H1 (cell line): ENCODE results near the gene SLC25A53. TPM values are rescaled to one million over a fixed set of nuclear protein-coding genes. Genes with fewer than 3 reads are reported as not detected.

ENCODE experiments used
- CTCF ChIA-PET: fragments of 300-600 bp; sonication (Branson Sonifier 250); formaldehyde crosslinking; loops from one replicate; lab custom pipeline; 2021; ENCODE audit not compliant: partially characterized antibody; lab: Charles Lee
- POLR2A ChIA-PET: fragments of 300-600 bp; sonication (Branson Sonifier 250); formaldehyde crosslinking; loops from one replicate; lab custom pipeline; 2021; ENCODE audit warnings: inconsistent platforms; ENCODE audit not compliant: partially characterized antibody; lab: Charles Lee
- DNase-seq, 2 experiments: peaks; one replicate each; pipeline versions ENCODE4 v3.0.0 to v3.0.0-alpha.2; 2010 to 2022; ENCODE audit warnings: low spot score in 2 of 2, low read depth in 1 of 2, mixed read lengths in 1 of 2
- FAIRE-seq: peaks from 2 replicates; lab custom pipeline; 2011; peaks lifted over from hg19 to GRCh38; lab: Jason Lieb, UNC
- H2AFZ ChIP-seq: 2 replicates; pipeline ENCODE4 v1.8.1; 2012; ENCODE audit warnings: low read length, inconsistent platforms
- H2AK5ac ChIP-seq: 2 replicates; pipeline ENCODE4 v1.6.1; 2013; ENCODE audit warnings: low read depth, low read length
- H2BK120ac ChIP-seq: replicated peaks from 2 replicates; pipeline ENCODE3; 2013; ENCODE audit warnings: low read depth, low read length, inconsistent platforms
- H2BK12ac ChIP-seq: 2 replicates; pipeline ENCODE4 v1.6.1; 2013; ENCODE audit warnings: low read depth, low read length
- H2BK15ac ChIP-seq: 2 replicates; pipeline ENCODE4 v1.6.1; 2013; ENCODE audit warnings: low read length
- H2BK20ac ChIP-seq: 2 replicates; pipeline ENCODE4 v1.6.1; 2013; ENCODE audit warnings: low read length
- H2BK5ac ChIP-seq: 2 replicates; pipeline ENCODE4 v1.6.1; 2013; ENCODE audit warnings: low read depth, low read length
- H3K14ac ChIP-seq: 2 replicates; pipeline ENCODE4 v1.6.1; 2013; ENCODE audit warnings: inconsistent platforms; ENCODE audit not compliant: insufficient read length
- H3K18ac ChIP-seq: 2 replicates; pipeline ENCODE4 v1.6.1; 2013; ENCODE audit warnings: low read length; ENCODE audit errors: extremely low read depth
- H3K23ac ChIP-seq: 2 replicates; pipeline ENCODE4 v1.6.1; 2013; ENCODE audit warnings: inconsistent platforms; ENCODE audit not compliant: insufficient read length
- H3K23me2 ChIP-seq: 2 replicates; pipeline ENCODE4 v1.6.1; 2013; ENCODE audit warnings: low read depth, low read length
- H3K27ac ChIP-seq: 2 replicates; pipeline ENCODE4 v1.6.1; 2011; ENCODE audit warnings: low read depth, low read length, inconsistent platforms
- H3K27me3 ChIP-seq, 4 experiments: replicated peaks in 1 of 4; 1 replicate in 1 of 4; 2 replicates in 3 of 4; pipeline versions ENCODE4 v1.6.1 to v1.8.1; 2011 to 2013; ENCODE audit warnings: low read length in 3 of 4, mild to moderate bottlenecking in 3 of 4, inconsistent platforms in 2 of 4, mixed read lengths in 2 of 4, moderate library complexity in 1 of 4; ENCODE audit not compliant: control insufficient read depth in 3 of 4, insufficient read depth in 3 of 4; ENCODE audit errors: extremely low read depth in 1 of 4
- H3K36me3 ChIP-seq, 4 experiments: 2 replicates each; pipeline versions ENCODE4 v1.6.1 to v1.8.1; 2011 to 2013; ENCODE audit warnings: mild to moderate bottlenecking in 4 of 4, low read length in 3 of 4, moderate library complexity in 2 of 4, control low read depth in 1 of 4, inconsistent platforms in 1 of 4; ENCODE audit not compliant: insufficient read depth in 4 of 4, control insufficient read depth in 2 of 4
- H3K4ac ChIP-seq: replicated peaks from 2 replicates; pipeline ENCODE3; 2013; ENCODE audit warnings: low read length, low read depth, mixed read lengths, inconsistent platforms; ENCODE audit not compliant: insufficient read length
- H3K4me1 ChIP-seq, 4 experiments: replicated peaks in 1 of 4; 1 replicate in 1 of 4; 2 replicates in 3 of 4; pipeline versions ENCODE4 v1.6.1 to v1.8.1; 2011 to 2013; ENCODE audit warnings: low read length in 3 of 4, inconsistent platforms in 2 of 4, mixed read lengths in 1 of 4; ENCODE audit not compliant: insufficient read depth in 4 of 4, control insufficient read depth in 3 of 4
- H3K4me2 ChIP-seq, 2 experiments: 2 replicates each; pipeline versions ENCODE4 v1.6.1 to v1.8.1; 2011 to 2013; ENCODE audit warnings: low read depth in 2 of 2, low read length in 2 of 2, control low read depth in 1 of 2, inconsistent platforms in 1 of 2, mild to moderate bottlenecking in 1 of 2; ENCODE audit not compliant: insufficient read depth in 1 of 2
- H3K4me3 ChIP-seq, 4 experiments: fragments of 200-600, 300-600 bp in 1 of 4; sonication (generic), shearing (Covaris generic), sonication (Bioruptor Twin) in 1 of 4; 2 replicates each; pipeline versions ENCODE4 v1.5.1 to v1.8.1; 2011 to 2016; ENCODE audit warnings: low read length in 4 of 4, low read depth in 3 of 4, control low read depth in 2 of 4, inconsistent platforms in 2 of 4, mild to moderate bottlenecking in 2 of 4, mixed read lengths in 1 of 4, moderate library complexity in 1 of 4; ENCODE audit not compliant: insufficient read depth in 2 of 4; ENCODE audit errors: extremely low read depth in 1 of 4
- H3K56ac ChIP-seq: replicated peaks from 2 replicates; pipeline ENCODE3; 2013; ENCODE audit warnings: low read depth, mild to moderate bottlenecking, mixed read lengths, low read length, inconsistent platforms; ENCODE audit not compliant: insufficient read length
- H3K79me1 ChIP-seq: 2 replicates; pipeline ENCODE4 v1.6.1; 2013; ENCODE audit warnings: low read depth, low read length, control low read depth
- H3K79me2 ChIP-seq, 2 experiments: 2 replicates each; pipeline versions ENCODE4 v1.6.1 to v1.8.1; 2012 to 2013; ENCODE audit warnings: low read length in 2 of 2, mild to moderate bottlenecking in 2 of 2, inconsistent platforms in 1 of 2; ENCODE audit not compliant: insufficient read depth in 2 of 2, control insufficient read depth in 1 of 2
- H3K9ac ChIP-seq, 4 experiments: replicated peaks in 1 of 4; 1 replicate in 1 of 4; 2 replicates in 3 of 4; pipeline versions ENCODE4 v1.6.1 to v1.8.1; 2011 to 2013; ENCODE audit warnings: low read depth in 3 of 4, low read length in 3 of 4, control low read depth in 2 of 4, mild to moderate bottlenecking in 2 of 4, moderate library complexity in 2 of 4, inconsistent platforms in 1 of 4; ENCODE audit errors: extremely low read depth in 1 of 4
- H3K9me3 ChIP-seq, 2 experiments: 2 replicates each; pipeline versions ENCODE4 v1.6.1 to v1.8.1; 2012 to 2013; ENCODE audit warnings: mild to moderate bottlenecking in 2 of 2, moderate library complexity in 2 of 2, control low read depth in 1 of 2, inconsistent platforms in 1 of 2, low read depth in 1 of 2, low read length in 1 of 2, mixed read lengths in 1 of 2; ENCODE audit not compliant: insufficient read depth in 2 of 2
- H4K20me1 ChIP-seq, 2 experiments: replicated peaks in 1 of 2; 2 replicates each; pipeline versions ENCODE3 to v1.8.1; 2011 to 2013; ENCODE audit warnings: inconsistent platforms in 2 of 2, low read length in 2 of 2, mild to moderate bottlenecking in 1 of 2; ENCODE audit not compliant: insufficient read depth in 2 of 2, control insufficient read depth in 1 of 2
- H4K5ac ChIP-seq: 2 replicates; pipeline ENCODE4 v1.6.1; 2013; ENCODE audit warnings: low read length, low read depth, mixed read lengths, inconsistent platforms; ENCODE audit not compliant: insufficient read length
- H4K8ac ChIP-seq: 2 replicates; pipeline ENCODE4 v1.8.0; 2013; ENCODE audit warnings: mild to moderate bottlenecking, moderate library complexity, low read length, inconsistent platforms; ENCODE audit not compliant: insufficient read depth; ENCODE audit errors: extremely low read depth
- H4K91ac ChIP-seq: replicated peaks from 2 replicates; pipeline ENCODE3; 2013; ENCODE audit warnings: low read length, mixed read lengths, inconsistent platforms; ENCODE audit not compliant: insufficient read length
- CREB1 ChIP-seq: IDR thresholded peaks from 2 replicates; pipeline ENCODE4 v1.6.1; 2012; ENCODE audit warnings: inconsistent platforms
- CTBP2 ChIP-seq: IDR thresholded peaks from 2 replicates; pipeline ENCODE4 v1.7.0; 2011; ENCODE audit warnings: borderline replicate concordance, mild to moderate bottlenecking, moderate library complexity, mixed read lengths, low read length; ENCODE audit not compliant: insufficient read depth, insufficient read length
- GABPA ChIP-seq: IDR thresholded peaks from 2 replicates; pipeline ENCODE4 v1.6.1; 2011; ENCODE audit warnings: mild to moderate bottlenecking, low read length, moderate library complexity, borderline replicate concordance; ENCODE audit not compliant: insufficient read depth
- HDAC6 ChIP-seq: IDR thresholded peaks from one replicate; pipeline ENCODE4 v1.7.1; 2012; ENCODE audit warnings: low read depth, mild to moderate bottlenecking, inconsistent platforms, low read length, moderate library complexity
- JUN ChIP-seq: IDR thresholded peaks from 2 replicates; pipeline ENCODE4 v1.6.1; 2011; ENCODE audit warnings: low read depth, mild to moderate bottlenecking, improper control_type of control experiment, low read length
- KDM4A ChIP-seq: IDR thresholded peaks from one replicate; pipeline ENCODE4 v1.7.1; 2012; ENCODE audit warnings: low read depth, mild to moderate bottlenecking, moderate library complexity, low read length, inconsistent platforms; ENCODE audit not compliant: severe bottlenecking
- PHF8 ChIP-seq: fragments of 200-600 bp; sonication (generic); conservative IDR thresholded peaks from 2 replicates; pipeline ENCODE4 v1.7.1; 2012; ENCODE audit warnings: low read depth, mild to moderate bottlenecking, inconsistent platforms, low read length, moderate library complexity
- POLR2A ChIP-seq, 2 experiments: IDR thresholded peaks; 1 replicate in 1 of 2; 2 replicates in 1 of 2; pipeline ENCODE4 v1.6.1; 2011; ENCODE audit warnings: low read depth in 2 of 2, low read length in 2 of 2, mild to moderate bottlenecking in 2 of 2; ENCODE audit errors: control extremely low read depth in 1 of 2
- POLR2AphosphoS5 ChIP-seq: IDR thresholded peaks from 2 replicates; pipeline ENCODE4 v1.6.1; 2011; ENCODE audit warnings: low read depth, low read length
- SIRT6 ChIP-seq: IDR thresholded peaks from one replicate; pipeline ENCODE4 v1.7.1; 2012; ENCODE audit warnings: low read length, inconsistent platforms
- SIX5 ChIP-seq: IDR thresholded peaks from 2 replicates; pipeline ENCODE4 v1.6.1; 2011; ENCODE audit warnings: mild to moderate bottlenecking, low read depth, low read length
- SP4 ChIP-seq: IDR thresholded peaks from 2 replicates; pipeline ENCODE4 v1.6.1; 2012; ENCODE audit warnings: low read length, inconsistent platforms
- TCF12 ChIP-seq: IDR thresholded peaks from 2 replicates; pipeline ENCODE4 v1.6.1; 2011; ENCODE audit warnings: low read depth, mild to moderate bottlenecking, low read length
- WGBS, 2 experiments: shearing (Covaris generic) in 1 of 2; methylation state at CpG; one replicate each; pipeline versions ENCODE4 v1.1.6 to v1.1.7; 2013 to 2015; ENCODE audit warnings: low lambda C conversion rate in 2 of 2, mixed read lengths in 2 of 2, inconsistent platforms in 1 of 2, low coverage in 1 of 2, missing lambda C conversion rate in 1 of 2; ENCODE audit not compliant: insufficient replicate concordance in 2 of 2, insufficient coverage in 1 of 2, insufficient read length in 1 of 2; ENCODE audit errors: extremely low coverage in 1 of 2, missing lambda C conversion rate in 1 of 2; 5-methylcytosine and 5-hydroxymethylcytosine counted together
- polyA plus RNA-seq, 7 experiments: library from polyadenylated mRNA; depleted of rRNA in 3 of 7; stranded (reverse) in 5 of 7; unstranded in 2 of 7; fragments of >200 nt in 5 of 7; fragments of 200-250 nt in 2 of 7; gene quantifications; 1 replicate in 5 of 7; 2 replicates in 1 of 7; 4 replicates in 1 of 7; pipeline versions ENCODE4 v1.2.1 to v1.2.3, GENCODE V29; 2011 to 2013; ENCODE audit warnings: missing spikeins in 2 of 7, mixed read lengths in 2 of 7
- total RNA-seq: library from RNA; stranded (reverse); fragmentation: NEBNext Ultra II Directional; extraction: Animal tissue kit (Norgen Biotek cat#: 25700); gene quantifications from 2 replicates; pipeline ENCODE4 v1.2.1, GENCODE V29; 2021

The SLC25A53 gene
- total and polyA plus RNA-seq, 2 of the 8 experiments (the other 6 are each of a cell fraction or from before 2014, with no cell fraction given): 2.4 to 4.2 TPM

DNA sequence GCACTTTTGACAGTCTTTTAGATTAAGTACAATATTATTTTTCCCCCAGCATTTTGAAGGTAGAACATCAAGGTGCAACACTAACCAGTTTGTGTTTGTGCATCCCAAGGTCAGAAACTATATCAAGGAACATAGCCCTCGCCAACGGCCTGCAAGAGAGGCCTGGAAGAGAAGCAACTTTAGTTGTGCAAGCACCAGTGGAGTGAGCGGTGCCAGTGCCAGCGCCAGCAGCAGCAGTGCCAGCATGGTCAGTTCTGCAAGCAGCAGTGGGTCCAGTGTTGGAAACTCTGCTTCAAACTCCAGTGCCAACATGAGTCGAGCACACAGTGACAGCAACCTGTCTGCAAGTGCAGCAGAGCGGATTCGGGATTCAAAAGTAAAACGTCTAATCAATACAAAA lies 31.1 kb upstream of the SLC25A53 start:
- Histone ChIP-seq H2BK15ac (no peak overlapping the region), H3K27ac (no peak overlapping the region), H3K23me2 (no peaks in the 10 kb centered on the region), H3K27me3 (no peaks in the 10 kb centered on the region), H3K79me1 (no peaks in the 10 kb centered on the region), H3K9me3 (no peaks in the 10 kb centered on the region), H4K5ac (no peak overlapping the region), H3K4me2 (no peak overlapping the region), H2BK12ac (no peak overlapping the region), H3K79me2 (no peaks in the 10 kb centered on the region), H2AK5ac (no peak overlapping the region), H3K4me1 (no peaks in the 10 kb centered on the region), H4K91ac (no peak overlapping the region), H2AFZ (no peak overlapping the region), H3K23ac (no peak overlapping the region), H3K56ac (no peak overlapping the region), H2BK20ac (no peak overlapping the region), H4K20me1 (no peaks in the 10 kb centered on the region), H2BK5ac (no peak overlapping the region), H2BK120ac (no peak overlapping the region), H3K18ac (no peak overlapping the region), H3K36me3 (peaks cover 0 to 24% (median 5%) of the 10 kb centered on the region in 4 experiments; a peak in 4 of 8 replicates), H3K4ac (no peak overlapping the region), H3K14ac (no peak overlapping the region), H3K9ac (no peak overlapping the region), H4K8ac (no peak overlapping the region), H3K4me3 (no peak overlapping the region)
- TF ChIP-seq SIX5: no peak
- no peak for TF ChIP-seq SP4
- no peak for TF ChIP-seq KDM4A
- no peak for TF ChIP-seq TCF12
- no peak for TF ChIP-seq PHF8
- no peak for TF ChIP-seq GABPA
- TF ChIP-seq CREB1: no peak
- TF ChIP-seq POLR2A (IDR thresholded peaks at IDR 0.05; ENCODE audit: control extremely low read depth in 1 of 2, low read depth in 2 of 2, low read length in 2 of 2): no peak
- TF ChIP-seq JUN: no peak
- TF ChIP-seq SIRT6: no peak
- TF ChIP-seq POLR2AphosphoS5: no peak
- no peak for TF ChIP-seq CTBP2
- no peak for TF ChIP-seq HDAC6
- 97% methylated on average over 7 of the region's 8 CpGs; no CpG with 5 or more reads in 1 of the 2 experiments for whole genome bisulfite sequencing, 2 experiments
- no peak for DNase-seq
- ChIA-PET CTCF (no interaction called here), POLR2A (no interaction called here)
- no peak for FAIRE-seq
